Left ventricle myocardium inferior (tissue), 1 donor: ENCODE measurements around the gene LIPT2. TPM values are rescaled to one million over a fixed set of nuclear protein-coding genes. Genes with fewer than 3 reads are reported as not detected.

Experiments used
- DNase-seq: peaks from one replicate; pipeline ENCODE4 v3.0.0-alpha.2; 2020
- H3K27ac ChIP-seq: fragments of 200-600 bp; replicated peaks from 2 replicates; pipeline ENCODE4 v1.8.0; 2021
- H3K27me3 ChIP-seq: fragments of 200-600 bp; 2 replicates; pipeline ENCODE4 v1.8.0; 2021; ENCODE audit warnings: low read depth
- H3K36me3 ChIP-seq: fragments of 200-600 bp; 2 replicates; pipeline ENCODE4 v1.8.0; 2021
- H3K4me1 ChIP-seq: fragments of 200-600 bp; 2 replicates; pipeline ENCODE4 v1.8.0; 2021
- H3K4me3 ChIP-seq: fragments of 200-600 bp; 2 replicates; pipeline ENCODE4 v1.8.0; 2021; ENCODE audit warnings: mild to moderate bottlenecking, moderate library complexity
- H3K9me3 ChIP-seq: fragments of 200-600 bp; replicated peaks from 2 replicates; pipeline ENCODE4 v1.8.0; 2021
- CTCF ChIP-seq: fragments of 200-600 bp; IDR thresholded peaks from 2 replicates; pipeline ENCODE4 v1.8.0; 2021; ENCODE audit warnings: antibody characterized with exemption, mild to moderate bottlenecking, borderline replicate concordance
- intact Hi-C: fragments of 100-400 bp; cut with micrococcal nuclease; formaldehyde crosslinking; loops from one replicate; pipeline ENCODE4 v1.11.0; 2022
- total RNA-seq: library from RNA; stranded (reverse); fragmentation: NEBNext Ultra II Directional; extraction: Animal tissue kit (Norgen Biotek cat#: 25700); gene quantifications from one replicate; pipeline ENCODE4 v1.2.1, GENCODE V29; 2021
- donor health status: DM: no; HTN: yes; CAD: no; lungs with severe emphysema.

The LIPT2 gene
- total RNA-seq, 1 donor from 2014 or later, result 0.96 TPM

GRCh38 chr11:74460481-74461154 is 32.9 kb downstream of the LIPT2 start:
- H3K27me3 ChIP-seq, result peaks cover 12% of the 10 kb centered on the region
- H3K36me3 ChIP-seq, result no peaks in the 10 kb centered on the region
- peak overlapping the region; percentile 79 for H3K27ac ChIP-seq
- TF ChIP-seq CTCF, result no peak
- peak overlapping the region; percentile 52 for H3K4me3 ChIP-seq
- no peaks in the 10 kb centered on the region for H3K9me3 ChIP-seq
- intact Hi-C loops, result no loop called here
- H3K4me1 ChIP-seq, result peaks cover 4% of the 10 kb centered on the region
- no peak for DNase-seq

GRCh38 chr11:74460065-74460464 is 33.5 kb downstream of the LIPT2 start:
- peak overlapping the region; percentile 52 for H3K4me3 ChIP-seq

GRCh38 chr11:74459584-74459983 is 33.9 kb downstream of the LIPT2 start:
- Histone ChIP-seq H3K27ac (no peak overlapping the region), H3K9me3 (no peaks in the 10 kb centered on the region), H3K36me3 (no peaks in the 10 kb centered on the region), H3K4me3 (no peak overlapping the region), H3K4me1 (peaks cover 4% of the 10 kb centered on the region), H3K27me3 (peaks cover 11% of the 10 kb centered on the region)
- TF ChIP-seq CTCF, result no peak
- no peak for DNase-seq
- intact Hi-C loops, result no loop called here

More at GRCh38 chr11:74460065-74460464, 33.5 kb downstream of the LIPT2 start:
- Histone ChIP-seq H3K36me3 (no peaks in the 10 kb centered on the region), H3K9me3 (no peaks in the 10 kb centered on the region), H3K27me3 (peaks cover 12% of the 10 kb centered on the region), H3K27ac (peak overlapping the region; percentile 79), H3K4me1 (peaks cover 4% of the 10 kb centered on the region)
- TF ChIP-seq CTCF, result no peak
- DNase-seq, result no peak
- intact Hi-C loops, result no loop called here

GRCh38 chr11:74457356-74457755 is 36.2 kb downstream of the LIPT2 start:
- intact Hi-C loops, result no loop called here
- no peak for TF ChIP-seq CTCF

GRCh38 chr11:74453373-74453975 is 40.0 kb downstream of the LIPT2 start:
- no peak overlapping the region for H3K27ac ChIP-seq
- no peaks in the 10 kb centered on the region for H3K9me3 ChIP-seq

More at GRCh38 chr11:74457356-74457755, 36.2 kb downstream of the LIPT2 start:
- Histone ChIP-seq H3K27me3 (peaks cover 7% of the 10 kb centered on the region), H3K9me3 (no peaks in the 10 kb centered on the region), H3K36me3 (no peaks in the 10 kb centered on the region), H3K4me1 (peaks cover 3% of the 10 kb centered on the region), H3K27ac (no peak overlapping the region), H3K4me3 (no peak overlapping the region)
- DNase-seq, result no peak

More at GRCh38 chr11:74453373-74453975, 40.0 kb downstream of the LIPT2 start:
- peak; percentile 80 for TF ChIP-seq CTCF
- no peaks in the 10 kb centered on the region for H3K4me1 ChIP-seq
- intact Hi-C loops, result loop anchor here (5.0 kb wide), 1 partner anchor 119 kb away; no protein-coding TSS in a partner anchor
- no peak overlapping the region for H3K4me3 ChIP-seq
- peak; percentile 57 for DNase-seq
- H3K27me3 ChIP-seq, result peaks cover 13% of the 10 kb centered on the region
- H3K36me3 ChIP-seq, result no peaks in the 10 kb centered on the region
